Astrocyte of the spinal cord (primary cell): ENCODE measurements around the gene ARHGAP12.

Source experiments
- DNase-seq: peaks from one replicate; pipeline ENCODE4 v3.0.0; 2011; ENCODE audit warnings: low read depth, low spot score
- H3K4me3 ChIP-seq: 2 replicates; pipeline ENCODE4 v1.5.1; 2011; ENCODE audit warnings: low read depth, mild to moderate bottlenecking, low read length, moderate library complexity
- CTCF ChIP-seq: IDR thresholded peaks from 2 replicates; pipeline ENCODE4 v1.5.1; 2012; ENCODE audit warnings: low read depth, mild to moderate bottlenecking, low read length, inconsistent platforms
- in situ Hi-C: cut with HindIII; loops from 2 replicates; pipeline ENCODE4 v1.10.0; 2017; ENCODE audit warnings: low sequenced_read_pairs

The ARHGAP12 gene

GRCh38 chr10:31758495-31758894 is 170.1 kb downstream of the ARHGAP12 start:
- in situ Hi-C loops, result no loop called here
- DNase-seq, result no peak
- no peak overlapping the region for H3K4me3 ChIP-seq
- no peak for TF ChIP-seq CTCF

GRCh38 chr10:31757831-31758230 is 170.8 kb downstream of the ARHGAP12 start:
- in situ Hi-C loops, result no loop called here
- TF ChIP-seq CTCF, result no peak
- no peak for DNase-seq
- no peak overlapping the region for H3K4me3 ChIP-seq

- DNase-seq, result peak; percentile 19
- no peak overlapping the region for H3K4me3 ChIP-seq
- TF ChIP-seq CTCF, result no peak
- in situ Hi-C loops, result no loop called here
Observed at GRCh38 chr10:31757386-31757791, 171.2 kb downstream of the ARHGAP12 start.

- in situ Hi-C loops, result no loop called here
- DNase-seq, result no peak
- TF ChIP-seq CTCF, result no peak
- no peak overlapping the region for H3K4me3 ChIP-seq
Observed at GRCh38 chr10:31756729-31757110, 171.9 kb downstream of the ARHGAP12 start.

GRCh38 chr10:31756101-31756728 is 172.4 kb downstream of the ARHGAP12 start:
- H3K4me3 ChIP-seq, result no peak overlapping the region
- TF ChIP-seq CTCF, result no peak
- in situ Hi-C loops, result no loop called here
- DNase-seq, result no peak
